ENCODE measurements around the gene OTOG.

- TF ChIP-seq CTCF (conservative IDR thresholded peaks at IDR 0.05; ENCODE audit: low read length) (no peak), EZH2phosphoT487 (IDR thresholded peaks at IDR 0.05; ENCODE audit: borderline replicate concordance) (no peak)
These were observed 94.8 kb downstream of the OTOG start for GRCh38 chr11:17641792-17642350.
